K562 (cell line): ENCODE results near the gene C1orf105.

Source experiments
- ATF7 ChIP-seq: fragments of 450-650 bp; IDR thresholded peaks from 2 replicates; pipeline ENCODE4 v1.7.1; 2014; ENCODE audit warnings: mild to moderate bottlenecking, moderate library complexity
- CEBPB ChIP-seq: fragments of 450-650 bp; IDR thresholded peaks from 2 replicates; pipeline ENCODE4 v1.6.1; 2016; ENCODE audit warnings: missing genetic modification characterization, missing compliant biosample characterization
- CEBPZ ChIP-seq: fragments of 150-350 bp; IDR thresholded peaks from 2 replicates; pipeline ENCODE4 v1.6.1; 2014; ENCODE audit warnings: low read depth, mild to moderate bottlenecking, low read length, borderline replicate concordance
- ETS1 ChIP-seq: conservative IDR thresholded peaks from 2 replicates; pipeline ENCODE4 v1.6.1; 2011; ENCODE audit warnings: low read depth, mild to moderate bottlenecking, low read length; ENCODE audit not compliant: control insufficient read depth
- EZH2 ChIP-seq: IDR thresholded peaks from 2 replicates; pipeline ENCODE4 v1.6.1; 2012; ENCODE audit warnings: low read depth, mild to moderate bottlenecking, inconsistent platforms, low read length, borderline replicate concordance
- ID3 ChIP-seq, 2 experiments: fragments of 250-450 bp in 1 of 2; fragments of 450-650 bp in 1 of 2; sonication (Bioruptor Pico) in 1 of 2; IDR thresholded peaks; 2 replicates each; pipeline versions ENCODE4 v1.6.1 to v1.8.0; 2016 to 2021; ENCODE audit warnings: mild to moderate bottlenecking in 2 of 2, moderate library complexity in 2 of 2, missing compliant biosample characterization in 1 of 2, missing genetic modification characterization in 1 of 2
- POLR2A ChIP-seq: fragments of 450-650 bp; conservative IDR thresholded peaks from 2 replicates; pipeline ENCODE4 v1.6.1; 2016
- RBM25 ChIP-seq: fragments of 200-400 bp; formaldehyde crosslinking; IDR thresholded peaks from 2 replicates; pipeline ENCODE4 v1.6.1; 2018; ENCODE audit warnings: low read length, low read depth, moderate library complexity; ENCODE audit not compliant: severe bottlenecking
- TEAD4 ChIP-seq, 2 experiments: sonication (generic) in 1 of 2; formaldehyde crosslinking in 1 of 2; IDR thresholded peaks; 2 replicates each; pipeline versions ENCODE4 v1.6.1 to v1.8.0; 2012 to 2022; ENCODE audit warnings: borderline replicate concordance in 1 of 2, inconsistent platforms in 1 of 2, low read length in 1 of 2, mild to moderate bottlenecking in 1 of 2, missing genetic modification reagents in 1 of 2
- TRIM24 ChIP-seq, 2 experiments: fragments of 450-650 bp; IDR thresholded peaks; 2 replicates each; pipeline ENCODE4 v1.6.1; 2016
- ZC3H4 ChIP-seq: sonication (generic); formaldehyde crosslinking; IDR thresholded peaks from 2 replicates; pipeline ENCODE4 v1.9.0; 2021; ENCODE audit warnings: missing genetic modification reagents, borderline replicate concordance

- TF ChIP-seq ZC3H4 (CRISPR knock-in tag) (no peak), POLR2A (no peak), EZH2 (no peak), TEAD4 (IDR thresholded peaks at IDR 0.05; ENCODE audit: low read length) (no peak), TEAD4 (CRISPR knock-in tag; IDR thresholded peaks at IDR 0.05; ENCODE audit: borderline replicate concordance) (no peak), ATF7 (no peak), ID3 (CRISPR knock-in tag; IDR thresholded peaks at IDR 0.05) (no peak), ID3 (tag; IDR thresholded peaks at IDR 0.05) (no peak), ETS1 (no peak), CEBPB (no peak), TRIM24 (IDR thresholded peaks at IDR 0.05) (no peak), RBM25 (no peak), CEBPZ (no peak)
These were observed 10.7 kb downstream of the C1orf105 start for GRCh38 chr1:172431204-172431603.
